Measurements from ENCODE around the gene MYRF.

- no peak for TF ChIP-seq POLR2A (IDR thresholded peaks at IDR 0.05)
- TF ChIP-seq, protein P1, sequence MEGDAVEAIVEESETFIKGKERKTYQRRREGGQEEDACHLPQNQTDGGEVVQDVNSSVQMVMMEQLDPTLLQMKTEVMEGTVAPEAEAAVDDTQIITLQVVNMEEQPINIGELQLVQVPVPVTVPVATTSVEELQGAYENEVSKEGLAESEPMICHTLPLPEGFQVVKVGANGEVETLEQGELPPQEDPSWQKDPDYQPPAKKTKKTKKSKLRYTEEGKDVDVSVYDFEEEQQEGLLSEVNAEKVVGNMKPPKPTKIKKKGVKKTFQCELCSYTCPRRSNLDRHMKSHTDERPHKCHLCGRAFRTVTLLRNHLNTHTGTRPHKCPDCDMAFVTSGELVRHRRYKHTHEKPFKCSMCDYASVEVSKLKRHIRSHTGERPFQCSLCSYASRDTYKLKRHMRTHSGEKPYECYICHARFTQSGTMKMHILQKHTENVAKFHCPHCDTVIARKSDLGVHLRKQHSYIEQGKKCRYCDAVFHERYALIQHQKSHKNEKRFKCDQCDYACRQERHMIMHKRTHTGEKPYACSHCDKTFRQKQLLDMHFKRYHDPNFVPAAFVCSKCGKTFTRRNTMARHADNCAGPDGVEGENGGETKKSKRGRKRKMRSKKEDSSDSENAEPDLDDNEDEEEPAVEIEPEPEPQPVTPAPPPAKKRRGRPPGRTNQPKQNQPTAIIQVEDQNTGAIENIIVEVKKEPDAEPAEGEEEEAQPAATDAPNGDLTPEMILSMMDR (IDR thresholded peaks at IDR 0.05): no peak
Measured at GRCh38 chr11:61720597-61720996, 31.8 kb upstream of the MYRF start.
